IMR-90 (cell line): ENCODE measurements around the gene RYR2.

Source experiments
- BHLHE40 ChIP-seq: fragments of 150-350 bp; IDR thresholded peaks from 2 replicates; pipeline ENCODE4 v1.6.1; 2016; ENCODE audit warnings: mild to moderate bottlenecking, low read depth, low read length
- CEBPB ChIP-seq: IDR thresholded peaks from 2 replicates; pipeline ENCODE4 v1.6.1; 2012; ENCODE audit warnings: low read depth, low read length, improper control_type of control experiment
- CTCF ChIP-seq: conservative IDR thresholded peaks from 2 replicates; pipeline ENCODE4 v1.5.1; 2012; ENCODE audit warnings: mild to moderate bottlenecking, low read depth, low read length, improper control_type of control experiment
- MAZ ChIP-seq: IDR thresholded peaks from 2 replicates; pipeline ENCODE4 v1.6.1; 2012; ENCODE audit warnings: low read depth, mild to moderate bottlenecking, low read length, improper control_type of control experiment, moderate library complexity, borderline replicate concordance
- POLR2A ChIP-seq: IDR thresholded peaks from 2 replicates; pipeline ENCODE4 v1.6.1; 2012; ENCODE audit warnings: mild to moderate bottlenecking, low read depth, low read length
- USF2 ChIP-seq: fragments of 150-350 bp; IDR thresholded peaks from 2 replicates; pipeline ENCODE4 v1.6.1; 2017; ENCODE audit warnings: mild to moderate bottlenecking, antibody characterized with exemption, low read length, low read depth

- TF ChIP-seq USF2 (no peak), BHLHE40 (no peak), CTCF (no peak), CEBPB (no peak), MAZ (no peak), POLR2A (no peak)
These were observed 142.1 kb downstream of the RYR2 start for GRCh38 chr1:237183963-237184540.
